ENCODE data around the gene VRK1. TPM values are rescaled to one million over a fixed set of nuclear protein-coding genes. Genes with fewer than 3 reads are reported as not detected.
A peak's percentile ranks its signal among the peaks of the same experiment; 100 is the strongest.

The VRK1 gene
- total RNA-seq, 3 donors from 2014 or later, result 58.0 to 70.8 (median 66.0) TPM

DNA sequence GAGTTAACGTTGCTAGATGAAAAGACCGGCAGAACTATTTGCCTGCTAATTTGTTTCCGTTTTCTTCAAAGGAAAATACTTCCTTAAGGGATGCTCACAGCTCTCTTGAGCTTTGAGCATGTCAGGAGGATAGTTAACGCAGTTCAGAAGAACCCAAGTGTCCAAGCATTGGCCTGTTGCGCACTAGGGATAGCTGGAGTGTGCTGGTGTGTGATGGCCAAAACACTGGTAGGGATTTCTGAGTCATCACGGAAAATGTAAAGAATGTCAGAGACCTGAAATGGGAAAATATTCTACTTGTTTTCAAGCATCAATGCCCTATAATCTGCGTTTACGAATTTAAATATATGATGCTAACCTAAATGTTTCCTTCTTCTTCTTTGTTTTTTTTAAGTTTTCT, 97.8 kb downstream of the VRK1 start:
- ATAC-seq, result no peak
- DNase-seq, result no peak
- H3K9me3 Mint-ChIP-seq, result no peaks in the 10 kb centered on the region

GRCh38 chr14:96895658-96896271, 98.6 kb downstream of the VRK1 start:
- Mint-ChIP-seq H3K9me3 (no peaks in the 10 kb centered on the region), H3K36me3 (ENCODE audit: insufficient read depth) (peaks cover 11% of the 10 kb centered on the region), H3K27me3 (ENCODE audit: low read depth) (no peaks in the 10 kb centered on the region), H3K4me1 (ENCODE audit: low read depth) (peaks cover 3% of the 10 kb centered on the region), H3K4me3 (no peak overlapping the region)
- no peak for ATAC-seq
- no peak for DNase-seq

More for the DNA sequence above, 97.8 kb downstream of the VRK1 start:
- H3K27me3 Mint-ChIP-seq (ENCODE audit: low read depth), result no peaks in the 10 kb centered on the region
- peaks cover 14% of the 10 kb centered on the region for H3K36me3 Mint-ChIP-seq (ENCODE audit: insufficient read depth)
- peaks cover 3% of the 10 kb centered on the region for H3K4me1 Mint-ChIP-seq (ENCODE audit: low read depth)
- no peak overlapping the region for H3K4me3 Mint-ChIP-seq

GRCh38 chr14:96897184-96897583, 100.0 kb downstream of the VRK1 start:
- Mint-ChIP-seq H3K9me3 (no peaks in the 10 kb centered on the region), H3K4me3 (no peak overlapping the region)
- ATAC-seq, result no peak

DNA sequence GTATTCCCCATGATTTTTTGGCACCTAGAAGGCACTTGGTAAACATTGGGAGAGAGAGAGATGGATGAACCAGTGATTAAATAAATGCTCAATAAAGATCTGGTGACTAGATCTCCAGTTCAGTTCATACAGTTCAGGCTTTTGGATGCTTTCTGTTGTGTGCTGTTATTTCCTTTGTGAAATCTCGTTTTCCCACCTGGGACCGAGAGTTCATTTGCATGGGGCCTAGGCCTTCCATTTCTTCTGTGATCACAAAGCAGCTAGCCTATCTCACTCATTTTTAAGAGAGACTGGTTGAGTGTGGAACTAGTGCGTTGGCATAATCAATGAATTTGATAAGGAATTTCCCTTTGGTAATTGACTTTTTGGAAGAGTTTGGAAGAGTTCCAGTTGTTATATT, 104.0 kb downstream of the VRK1 start:
- Mint-ChIP-seq H3K4me3 (no peak overlapping the region), H3K9me3 (no peaks in the 10 kb centered on the region)

More at GRCh38 chr14:96897184-96897583, 100.0 kb downstream of the VRK1 start:
- DNase-seq, result no peak
- Mint-ChIP-seq H3K27me3 (ENCODE audit: low read depth) (no peaks in the 10 kb centered on the region), H3K4me1 (ENCODE audit: low read depth) (peaks cover 3% of the 10 kb centered on the region), H3K36me3 (ENCODE audit: insufficient read depth) (peaks cover 11% of the 10 kb centered on the region)

GRCh38 chr14:96902004-96902403, 104.8 kb downstream of the VRK1 start:
- no peak overlapping the region for H3K4me3 Mint-ChIP-seq

More for the DNA sequence above, 104.0 kb downstream of the VRK1 start:
- ATAC-seq, result no peak
- H3K36me3 Mint-ChIP-seq (ENCODE audit: insufficient read depth), result peaks cover 2% of the 10 kb centered on the region
- no peaks in the 10 kb centered on the region for H3K27me3 Mint-ChIP-seq (ENCODE audit: low read depth)
- no peak for DNase-seq
- no peaks in the 10 kb centered on the region for H3K4me1 Mint-ChIP-seq (ENCODE audit: low read depth)

DNA sequence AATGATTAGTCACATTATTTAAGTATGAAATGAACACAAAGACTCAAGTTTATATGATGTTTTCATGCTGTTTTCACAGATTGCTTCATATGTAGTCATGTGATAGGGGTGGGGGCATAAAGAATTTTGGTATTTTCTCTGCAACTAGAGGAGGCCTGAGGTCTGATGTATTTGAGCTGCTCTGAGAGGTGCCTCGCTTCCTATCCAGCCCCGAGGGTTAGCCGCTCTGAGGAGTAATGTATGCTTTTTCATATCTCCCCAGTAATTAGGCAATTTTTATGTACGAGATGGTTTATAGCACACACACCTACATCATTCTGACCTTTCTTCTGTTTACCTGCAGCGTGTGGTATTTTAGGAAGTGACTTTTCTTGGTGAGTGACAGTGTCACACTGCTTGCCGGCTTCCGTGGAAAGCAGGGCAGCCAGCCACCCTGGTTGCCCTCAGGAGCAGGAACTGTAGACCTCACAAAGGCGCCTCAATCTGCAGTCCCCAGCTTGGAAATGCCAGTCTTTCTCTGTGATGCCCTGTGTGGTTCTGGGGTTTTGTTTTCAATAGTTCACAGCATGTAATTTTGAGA, 106.4 kb downstream of the VRK1 start:
- Mint-ChIP-seq H3K27me3 (ENCODE audit: low read depth) (no peaks in the 10 kb centered on the region), H3K36me3 (ENCODE audit: insufficient read depth) (peaks cover 6% of the 10 kb centered on the region)
- no peak for ATAC-seq

More at GRCh38 chr14:96902004-96902403, 104.8 kb downstream of the VRK1 start:
- no peaks in the 10 kb centered on the region for H3K9me3 Mint-ChIP-seq
- peaks cover 2% of the 10 kb centered on the region for H3K36me3 Mint-ChIP-seq (ENCODE audit: insufficient read depth)
- ATAC-seq (no peak), DNase-seq (no peak)
- no peaks in the 10 kb centered on the region for H3K4me1 Mint-ChIP-seq (ENCODE audit: low read depth)
- no peaks in the 10 kb centered on the region for H3K27me3 Mint-ChIP-seq (ENCODE audit: low read depth)

GRCh38 chr14:96904201-96904600, 107.0 kb downstream of the VRK1 start:
- peaks cover 7% of the 10 kb centered on the region for H3K9me3 Mint-ChIP-seq
- no peaks in the 10 kb centered on the region for H3K27me3 Mint-ChIP-seq (ENCODE audit: low read depth)
- H3K36me3 Mint-ChIP-seq (ENCODE audit: insufficient read depth), result peaks cover 6% of the 10 kb centered on the region
- DNase-seq (no peak), ATAC-seq (no peak)
- no peaks in the 10 kb centered on the region for H3K4me1 Mint-ChIP-seq (ENCODE audit: low read depth)
- no peak overlapping the region for H3K4me3 Mint-ChIP-seq

More for the DNA sequence above, 106.4 kb downstream of the VRK1 start:
- no peak for DNase-seq
- H3K4me1 Mint-ChIP-seq (ENCODE audit: low read depth), result no peaks in the 10 kb centered on the region
- H3K9me3 Mint-ChIP-seq, result peaks cover 5% of the 10 kb centered on the region
- no peak overlapping the region for H3K4me3 Mint-ChIP-seq

DNA sequence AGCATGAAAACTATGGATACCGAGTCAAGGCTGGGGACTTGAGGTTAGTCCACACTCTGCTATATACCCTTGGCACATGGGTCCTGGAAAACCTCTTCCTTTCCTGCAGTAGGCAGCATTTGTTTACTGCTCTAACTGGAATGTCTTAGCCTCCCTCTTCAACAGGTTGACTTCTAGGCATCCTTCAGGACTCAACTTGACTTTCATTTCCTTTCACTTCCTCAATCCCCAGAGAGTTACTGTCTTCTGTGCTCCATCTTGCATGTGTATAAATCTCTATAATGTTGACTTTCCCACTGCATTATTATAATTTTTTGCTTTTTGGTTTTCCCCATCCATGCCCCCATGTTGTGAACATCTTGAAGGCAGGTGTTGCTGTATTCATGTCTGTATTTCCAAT, 107.9 kb downstream of the VRK1 start:
- peaks cover 12% of the 10 kb centered on the region for H3K36me3 Mint-ChIP-seq (ENCODE audit: insufficient read depth)
- H3K4me1 Mint-ChIP-seq (ENCODE audit: low read depth), result no peaks in the 10 kb centered on the region

DNA sequence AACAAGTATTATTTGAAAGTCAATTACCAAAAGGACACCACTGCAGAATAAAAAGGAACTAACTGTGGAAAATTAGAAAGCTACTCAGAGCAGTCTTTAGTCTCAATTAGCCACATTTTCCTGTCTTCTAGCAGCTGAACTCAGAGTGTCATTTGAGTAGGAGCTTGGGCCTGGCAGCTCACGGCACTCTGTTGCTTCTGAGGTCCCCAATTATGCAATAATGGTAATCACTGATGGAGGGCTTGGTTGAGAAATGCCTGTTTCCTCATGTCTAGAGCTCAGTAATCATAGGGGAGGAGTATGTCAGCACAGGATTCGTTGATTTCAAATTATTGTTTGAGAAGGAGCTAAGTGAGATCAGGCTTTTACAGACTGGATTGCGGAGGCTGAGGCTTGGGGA, 108.6 kb downstream of the VRK1 start:
- no peak for DNase-seq
- no peak for ATAC-seq
- Mint-ChIP-seq H3K27me3 (ENCODE audit: low read depth) (no peaks in the 10 kb centered on the region), H3K4me1 (ENCODE audit: low read depth) (peaks cover 3% of the 10 kb centered on the region), H3K36me3 (ENCODE audit: insufficient read depth) (peaks cover 14% of the 10 kb centered on the region), H3K4me3 (no peak overlapping the region), H3K9me3 (peaks cover 18% of the 10 kb centered on the region)

More for the DNA sequence above, 107.9 kb downstream of the VRK1 start:
- ATAC-seq (no peak), DNase-seq (no peak)
- H3K9me3 Mint-ChIP-seq, result peaks cover 16% of the 10 kb centered on the region
- no peak overlapping the region for H3K4me3 Mint-ChIP-seq
- H3K27me3 Mint-ChIP-seq (ENCODE audit: low read depth), result no peaks in the 10 kb centered on the region

- H3K27me3 Mint-ChIP-seq (ENCODE audit: low read depth), result no peaks in the 10 kb centered on the region
- DNase-seq (no peak), ATAC-seq (no peak)
- H3K9me3 Mint-ChIP-seq, result peaks cover 18% of the 10 kb centered on the region
- no peak overlapping the region for H3K4me3 Mint-ChIP-seq
- peaks cover 5% of the 10 kb centered on the region for H3K4me1 Mint-ChIP-seq (ENCODE audit: low read depth)
- H3K36me3 Mint-ChIP-seq (ENCODE audit: insufficient read depth), result peaks cover 14% of the 10 kb centered on the region
Observed at GRCh38 chr14:96906434-96906833, 109.3 kb downstream of the VRK1 start.

DNA sequence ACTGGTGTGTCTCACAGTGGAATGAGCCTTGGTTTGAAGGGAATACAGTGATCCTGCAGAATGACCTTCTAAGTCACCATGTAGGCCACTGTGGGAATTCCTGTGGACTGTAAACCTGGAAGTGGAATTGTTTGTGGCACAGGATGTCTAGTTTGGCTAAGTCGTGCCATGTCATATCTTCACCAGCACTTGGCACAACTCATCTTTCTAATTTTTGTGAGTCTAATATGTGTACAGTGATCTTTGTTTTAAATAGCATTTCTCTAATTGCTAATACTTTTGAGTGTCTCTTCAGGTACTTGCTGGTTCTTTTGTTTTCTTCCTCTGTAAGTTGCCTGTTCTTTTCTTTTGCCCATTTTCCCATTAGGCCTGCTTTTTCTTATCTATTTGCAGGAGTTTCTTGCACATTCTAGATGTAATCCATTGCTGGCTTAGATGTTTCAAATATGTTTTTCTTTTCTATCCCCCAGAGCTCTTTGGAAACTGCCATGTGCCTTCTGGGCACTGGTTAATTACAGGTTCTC, 112.7 kb downstream of the VRK1 start:
- no peak overlapping the region for H3K4me3 Mint-ChIP-seq
- DNase-seq, result no peak
- peaks cover 17% of the 10 kb centered on the region for H3K4me1 Mint-ChIP-seq (ENCODE audit: low read depth)
- peaks cover 18% of the 10 kb centered on the region for H3K9me3 Mint-ChIP-seq
- no peak for ATAC-seq
- no peaks in the 10 kb centered on the region for H3K27me3 Mint-ChIP-seq (ENCODE audit: low read depth)
- peaks cover 14% of the 10 kb centered on the region for H3K36me3 Mint-ChIP-seq (ENCODE audit: insufficient read depth)

DNA sequence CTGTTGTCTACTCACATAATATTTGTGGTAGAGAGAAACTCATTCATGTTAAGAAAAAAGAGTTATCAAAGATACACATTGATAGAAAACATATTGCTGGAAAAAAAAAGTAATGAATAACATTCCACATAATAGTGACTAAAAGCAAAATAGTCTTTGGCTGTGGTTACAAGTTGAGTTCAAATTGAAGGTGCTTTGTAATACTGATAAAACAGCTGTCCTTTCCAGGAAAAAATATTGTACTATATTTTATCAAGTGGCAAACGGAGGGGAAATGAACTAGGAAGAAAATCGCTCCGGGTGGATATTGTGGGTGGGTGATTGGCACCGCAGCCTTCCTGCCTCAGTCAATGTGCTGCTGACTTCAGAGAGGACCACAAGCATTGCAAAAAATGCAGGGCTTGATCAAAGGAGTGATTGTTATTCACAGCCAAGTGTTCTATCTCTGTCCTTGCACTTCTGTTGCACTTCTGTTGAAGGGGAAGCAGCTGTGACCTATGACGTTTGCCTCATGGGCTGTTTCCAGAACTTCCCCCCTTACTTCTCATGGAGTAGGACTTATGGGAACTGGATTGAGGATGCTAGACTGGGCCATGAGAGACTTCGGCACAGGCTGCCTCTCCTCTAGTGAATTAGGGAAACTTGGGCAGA, 114.4 kb downstream of the VRK1 start:
- Mint-ChIP-seq H3K9me3 (peaks cover 18% of the 10 kb centered on the region), H3K4me1 (ENCODE audit: low read depth) (peaks cover 17% of the 10 kb centered on the region), H3K36me3 (ENCODE audit: insufficient read depth) (peaks cover 12% of the 10 kb centered on the region), H3K27me3 (ENCODE audit: low read depth) (no peaks in the 10 kb centered on the region), H3K4me3 (no peak overlapping the region)
- DNase-seq (no peak), ATAC-seq (peak; percentile 18 to 23)

GRCh38 chr14:96914571-96915128, 117.5 kb downstream of the VRK1 start:
- Mint-ChIP-seq H3K4me1 (ENCODE audit: low read depth) (peaks cover 17% of the 10 kb centered on the region), H3K27me3 (ENCODE audit: low read depth) (no peaks in the 10 kb centered on the region), H3K9me3 (peaks cover 7% of the 10 kb centered on the region), H3K4me3 (no peak overlapping the region), H3K36me3 (ENCODE audit: insufficient read depth) (peaks cover 8% of the 10 kb centered on the region)
- no peak for ATAC-seq
- no peak for DNase-seq

DNA sequence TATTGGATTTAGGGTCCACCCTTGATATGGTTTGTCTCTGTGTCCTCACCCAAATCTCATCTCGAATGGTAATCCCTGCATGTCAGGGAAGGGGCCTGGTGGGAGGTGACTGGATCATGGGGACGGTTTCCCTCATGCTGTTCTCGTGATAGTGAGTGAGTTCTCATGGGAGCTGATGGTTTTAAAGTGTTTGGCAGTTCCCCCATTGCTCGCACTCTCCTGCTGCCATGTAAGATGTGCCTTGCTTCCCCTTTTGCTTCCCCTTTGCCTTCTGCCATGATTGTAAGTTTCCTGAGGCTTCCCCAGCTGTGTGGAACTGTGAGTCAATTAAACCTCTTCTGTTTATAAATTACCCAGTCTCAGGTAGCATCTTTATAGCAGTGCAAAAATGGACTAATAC, 118.3 kb downstream of the VRK1 start:
- H3K27me3 Mint-ChIP-seq (ENCODE audit: low read depth), result no peaks in the 10 kb centered on the region
- H3K9me3 Mint-ChIP-seq, result no peaks in the 10 kb centered on the region
- ATAC-seq (no peak), DNase-seq (no peak)
- H3K4me1 Mint-ChIP-seq (ENCODE audit: low read depth), result peaks cover 15% of the 10 kb centered on the region
- no peak overlapping the region for H3K4me3 Mint-ChIP-seq
- H3K36me3 Mint-ChIP-seq (ENCODE audit: insufficient read depth), result peaks cover 3% of the 10 kb centered on the region

Data from activated T-cell treated with anti-CD3 and anti-CD28 coated beads, Interleukin-2, amount 50 U/mL, for 4 hours (primary cell).